Renal cortex interstitium (tissue), 11 donors: Measurements from ENCODE around the gene ADPGK. TPM values are rescaled to one million over a fixed set of nuclear protein-coding genes. Genes with fewer than 3 reads are reported as not detected.
A peak's percentile ranks its signal among the peaks of the same experiment; 100 is the strongest.
"Not testable (repeated sequence)": the region's sequence is repeated elsewhere in the genome, so short reads cannot be mapped to it uniquely, and the experiment has no call there.

Experiments used
- DNase-seq, 11 donors: peaks; one replicate each; pipeline ENCODE4 v3.0.0-alpha.2; 2013; ENCODE audit warnings: low read depth in 9 of 11, low spot score in 4 of 11; ENCODE audit errors: extremely low read depth in 1 of 11
- polyA plus RNA-seq, 3 donors: library from polyadenylated mRNA; unstranded; fragments of 120-200 nt; gene quantifications; one replicate each; pipeline ENCODE4 v1.2.1, GENCODE V29; 2013; ENCODE audit not compliant: insufficient read length in 3 of 3

Gene ADPGK
- polyA plus RNA-seq, 3 donors, result 46.6 to 74.5 (median 51.2) TPM

GRCh38 chr15:72725446-72725845, 58.1 kb downstream of the ADPGK start:
- DNase-seq, result no peak

GRCh38 chr15:72724028-72724427, 59.5 kb downstream of the ADPGK start:
- DNase-seq, result no peak

GRCh38 chr15:72722071-72722696, 61.4 kb downstream of the ADPGK start:
- peak; percentile 21 to 48 (median 41) for DNase-seq

GRCh38 chr15:72708551-72709303, 74.8 kb downstream of the ADPGK start:
- not testable (repeated sequence) for DNase-seq

- DNase-seq, result no peak
Observed at GRCh38 chr15:72706266-72706665, 77.3 kb downstream of the ADPGK start.

Other genes with a start within 250 kb of the ADPGK start
- under 1 TPM; 0.09 to 0.23 (median 0.10) TPM for gene GOLGA6B, start 129.1 kb downstream of the ADPGK start, polyA plus RNA-seq
- not detected for gene HIGD2B, start 97.6 kb downstream of the ADPGK start, polyA plus RNA-seq
- 10 to 100 TPM; 36.4 to 48.5 (median 41.1) TPM for gene BBS4, start 97.6 kb downstream of the ADPGK start, polyA plus RNA-seq